GM23248 (cell line): Measurements from ENCODE around the gene RALY. TPM values are rescaled to one million over a fixed set of nuclear protein-coding genes. Genes with fewer than 3 reads are reported as not detected.

ENCODE experiments used
- DNase-seq: peaks from one replicate; pipeline ENCODE4 v3.0.0-alpha.2; 2015
- H2AFZ ChIP-seq: fragments of 200-600 bp; sonication (generic); 2 replicates; pipeline ENCODE4 v1.6.1; 2016; ENCODE audit warnings: antibody characterized with exemption
- H3F3A ChIP-seq: fragments of 200-600 bp; sonication (generic); 2 replicates; pipeline ENCODE4 v1.6.1; 2016; ENCODE audit warnings: mild to moderate bottlenecking, antibody characterized with exemption, mixed run types; ENCODE audit not compliant: insufficient read depth
- H3K27ac ChIP-seq: fragments of 200-600 bp; sonication (generic); 2 replicates; pipeline ENCODE4 v1.5.1; 2016; ENCODE audit warnings: mild to moderate bottlenecking
- H3K27me3 ChIP-seq: fragments of 200-600 bp; sonication (generic); replicated peaks from 2 replicates; pipeline ENCODE4 v1.6.1; 2016; ENCODE audit warnings: mild to moderate bottlenecking; ENCODE audit not compliant: insufficient read depth
- H3K36me3 ChIP-seq: fragments of 200-600 bp; sonication (generic); 2 replicates; pipeline ENCODE4 v1.6.1; 2016; ENCODE audit warnings: low read depth, mild to moderate bottlenecking
- H3K4me1 ChIP-seq: fragments of 200-600 bp; sonication (generic); 2 replicates; pipeline ENCODE4 v1.6.1; 2016; ENCODE audit warnings: mild to moderate bottlenecking; ENCODE audit not compliant: insufficient read depth
- H3K4me2 ChIP-seq: fragments of 200-600 bp; sonication (generic); one replicate; pipeline ENCODE4 v1.6.1; 2016; ENCODE audit warnings: mild to moderate bottlenecking; ENCODE audit not compliant: unreplicated experiment
- H3K4me3 ChIP-seq: fragments of 200-600 bp; sonication (generic); 2 replicates; pipeline ENCODE4 v1.5.1; 2016; ENCODE audit warnings: mild to moderate bottlenecking
- H3K79me2 ChIP-seq: fragments of 200-600 bp; sonication (generic); 2 replicates; pipeline ENCODE4 v1.6.1; 2016; ENCODE audit warnings: mild to moderate bottlenecking; ENCODE audit not compliant: insufficient read depth
- H3K9ac ChIP-seq: fragments of 200-600 bp; sonication (generic); 2 replicates; pipeline ENCODE4 v1.6.1; 2016; ENCODE audit warnings: mild to moderate bottlenecking
- H3K9me2 ChIP-seq: fragments of 200-600 bp; sonication (generic); 2 replicates; pipeline ENCODE4 v1.6.1; 2016; ENCODE audit warnings: mixed run types, mild to moderate bottlenecking, moderate library complexity; ENCODE audit not compliant: insufficient read depth
- H3K9me3 ChIP-seq: fragments of 200-600 bp; sonication (generic); one replicate; pipeline ENCODE4 v1.6.1; 2017; ENCODE audit warnings: low read depth
- H4K20me1 ChIP-seq: fragments of 200-600 bp; sonication (generic); 2 replicates; pipeline ENCODE4 v1.6.0; 2016; ENCODE audit not compliant: insufficient read depth
- EZH2 ChIP-seq: fragments of 200-600 bp; sonication (generic); IDR thresholded peaks from 2 replicates; pipeline ENCODE4 v1.6.1; 2018; ENCODE audit warnings: antibody characterized with exemption, mild to moderate bottlenecking; ENCODE audit not compliant: insufficient read depth, poor library complexity, severe bottlenecking
- EZH2phosphoT487 ChIP-seq: fragments of 200-600 bp; sonication (generic); IDR thresholded peaks from 2 replicates; pipeline ENCODE4 v1.6.1; 2018; ENCODE audit warnings: antibody characterized with exemption, moderate library complexity, mild to moderate bottlenecking, low read depth; ENCODE audit not compliant: insufficient read depth
- WGBS, 2 experiments: methylation state at CpG; one replicate each; pipeline ENCODE4 v1.1.6; 2015 to 2017; ENCODE audit warnings: low lambda C conversion rate in 2 of 2, low coverage in 1 of 2; ENCODE audit errors: missing lambda C conversion rate in 2 of 2; 5-methylcytosine and 5-hydroxymethylcytosine counted together
- in situ Hi-C: fragments of 300-500 bp; cut with MboI; formaldehyde crosslinking; loops from 2 replicates; pipeline ENCODE4 v1.15.0; 2020
- polyA plus RNA-seq: library from polyadenylated mRNA; unstranded; fragments of >200 nt; fragmentation: Nextera tagmentation; extraction: Ambion mirVana; gene quantifications from 2 replicates; pipeline ENCODE4 v1.2.1, GENCODE V29; 2016
- total RNA-seq: library from RNA; depleted of rRNA; stranded (reverse); fragments of >200 nt; shearing (Covaris generic); gene quantifications from 2 replicates; pipeline ENCODE4 v1.2.3, GENCODE V29; 2014

RALY gene
- total and polyA plus RNA-seq, 2 experiments from 2014 or later, result 66.3 to 107 TPM

- Histone ChIP-seq H3K27me3 (no peaks in the 10 kb centered on the region), H3K4me3 (no peak overlapping the region), H3K9me2 (no peaks in the 10 kb centered on the region), H3K4me1 (no peaks in the 10 kb centered on the region), H4K20me1 (no peaks in the 10 kb centered on the region), H3K4me2 (no peak overlapping the region), H3K36me3 (no peaks in the 10 kb centered on the region), H3K9ac (no peak overlapping the region), H3F3A (no peaks in the 10 kb centered on the region), H2AFZ (no peak overlapping the region), H3K79me2 (no peaks in the 10 kb centered on the region), H3K27ac (no peak overlapping the region), H3K9me3 (no peaks in the 10 kb centered on the region)
- WGBS, 2 experiments, result 58 to 60% methylated on average over 8 of the region's 8 CpGs
- no peak for DNase-seq
- TF ChIP-seq EZH2phosphoT487 (no peak), EZH2 (no peak)
- in situ Hi-C loops, result no loop called here
Measured at GRCh38 chr20:33967126-33967525, 26.6 kb upstream of the RALY start.

- Histone ChIP-seq H3K4me1 (no peaks in the 10 kb centered on the region), H3K27ac (no peak overlapping the region), H3K9me3 (no peaks in the 10 kb centered on the region), H3K27me3 (no peaks in the 10 kb centered on the region), H3K4me3 (no peak overlapping the region), H3K4me2 (no peak overlapping the region), H3K9ac (no peak overlapping the region), H3F3A (no peaks in the 10 kb centered on the region), H2AFZ (no peak overlapping the region), H3K9me2 (no peaks in the 10 kb centered on the region), H3K36me3 (no peaks in the 10 kb centered on the region), H4K20me1 (no peaks in the 10 kb centered on the region), H3K79me2 (no peaks in the 10 kb centered on the region)
- WGBS, 2 experiments, result 77 to 84% methylated on average over 4 of the region's 4 CpGs
- DNase-seq, result no peak
- TF ChIP-seq EZH2phosphoT487 (no peak), EZH2 (no peak)
- in situ Hi-C loops, result no loop called here
Measured at GRCh38 chr20:33969563-33969962, 24.1 kb upstream of the RALY start.

- no peaks in the 10 kb centered on the region for H3F3A ChIP-seq
- in situ Hi-C loops, result no loop called here
- WGBS, 2 experiments, result 90 to 92% methylated on average over 2 of the region's 2 CpGs
- H3K36me3 ChIP-seq, result no peaks in the 10 kb centered on the region
- H3K4me3 ChIP-seq, result no peak overlapping the region
- no peaks in the 10 kb centered on the region for H3K9me3 ChIP-seq
- no peaks in the 10 kb centered on the region for H3K79me2 ChIP-seq
- no peak overlapping the region for H3K27ac ChIP-seq
- no peak for TF ChIP-seq EZH2phosphoT487
- TF ChIP-seq EZH2, result no peak
- no peaks in the 10 kb centered on the region for H3K9me2 ChIP-seq
- H3K4me1 ChIP-seq, result no peaks in the 10 kb centered on the region
- H3K4me2 ChIP-seq, result no peak overlapping the region
- no peak for DNase-seq
- H3K9ac ChIP-seq, result no peak overlapping the region
- no peaks in the 10 kb centered on the region for H3K27me3 ChIP-seq
- H4K20me1 ChIP-seq, result no peaks in the 10 kb centered on the region
- H2AFZ ChIP-seq, result no peak overlapping the region
Measured at GRCh38 chr20:33970229-33970628, 23.5 kb upstream of the RALY start.

GRCh38 chr20:33971147-33971975, 22.4 kb upstream of the RALY start:
- 45 to 53% methylated on average over 6 of the region's 6 CpGs for WGBS, 2 experiments
- Histone ChIP-seq H3K9me3 (no peaks in the 10 kb centered on the region), H3K27me3 (no peaks in the 10 kb centered on the region), H2AFZ (no peak overlapping the region), H3K9me2 (no peaks in the 10 kb centered on the region), H3K4me1 (no peaks in the 10 kb centered on the region), H3F3A (no peaks in the 10 kb centered on the region), H4K20me1 (no peaks in the 10 kb centered on the region), H3K79me2 (no peaks in the 10 kb centered on the region), H3K9ac (no peak overlapping the region), H3K27ac (no peak overlapping the region), H3K4me3 (no peak overlapping the region), H3K4me2 (no peak overlapping the region), H3K36me3 (no peaks in the 10 kb centered on the region)
- no peak for DNase-seq
- TF ChIP-seq EZH2 (no peak), EZH2phosphoT487 (no peak)
- in situ Hi-C loops, result no loop called here

- Histone ChIP-seq H3K4me1 (no peaks in the 10 kb centered on the region), H3K4me3 (no peak overlapping the region), H3K9me2 (no peaks in the 10 kb centered on the region), H3K9me3 (no peaks in the 10 kb centered on the region), H3F3A (no peaks in the 10 kb centered on the region), H3K27ac (no peak overlapping the region), H2AFZ (no peak overlapping the region), H3K79me2 (no peaks in the 10 kb centered on the region), H3K27me3 (peaks cover 6% of the 10 kb centered on the region; the same call in 1 of the 2 replicates), H4K20me1 (no peaks in the 10 kb centered on the region), H3K36me3 (no peaks in the 10 kb centered on the region), H3K4me2 (no peak overlapping the region), H3K9ac (no peak overlapping the region)
- TF ChIP-seq EZH2phosphoT487, result no peak
- no peak for TF ChIP-seq EZH2
- in situ Hi-C loops, result no loop called here
- no peak for DNase-seq
Measured at GRCh38 chr20:33976959-33977358, 16.8 kb upstream of the RALY start.
